Sigmoid colon (tissue), 4 donors: Measurements from ENCODE around the gene AK8.

ENCODE experiments used
- CTCF ChIP-seq, 4 experiments: fragments of 450-650 bp in 3 of 4; fragments of 200-600 bp in 1 of 4; IDR thresholded peaks; one replicate each; pipeline ENCODE4 v1.5.1; 2016 to 2019; ENCODE audit warnings: antibody characterized with exemption in 4 of 4, mild to moderate bottlenecking in 3 of 4, moderate library complexity in 2 of 4
- POLR2A ChIP-seq, 2 donors: fragments of 450-650 bp; IDR thresholded peaks; one replicate each; pipeline ENCODE4 v1.6.1; 2016; ENCODE audit warnings: antibody characterized with exemption in 2 of 2, mild to moderate bottlenecking in 2 of 2, moderate library complexity in 2 of 2
- POLR2AphosphoS5 ChIP-seq, 4 donors: sonication (generic); formaldehyde crosslinking; IDR thresholded peaks; one replicate each; pipeline ENCODE4 v1.6.1; 2017; ENCODE audit warnings: antibody characterized with exemption in 4 of 4

GRCh38 chr9:132683873-132684272 lies 194.2 kb downstream of the AK8 start:
- TF ChIP-seq POLR2AphosphoS5 (IDR thresholded peaks at IDR 0.05) (no peak), POLR2A (IDR thresholded peaks at IDR 0.05) (no peak), CTCF (IDR thresholded peaks at IDR 0.05) (no peak)
